PC-3 (cell line): ENCODE results near the gene MVB12B.

Experiments used
- EZH2phosphoT487 ChIP-seq: fragments of 300-600 bp; sonication (generic); IDR thresholded peaks from 2 replicates; pipeline ENCODE4 v1.6.1; 2018; ENCODE audit warnings: mild to moderate bottlenecking, antibody characterized with exemption, low read length, borderline replicate concordance
- TF ChIP-seq, protein P1 (sequence below): fragments of 300-600 bp; sonication (generic); conservative IDR thresholded peaks from 2 replicates; pipeline ENCODE4 v1.5.1; 2017; ENCODE audit warnings: antibody characterized with exemption, low read depth, mild to moderate bottlenecking, low read length

DNA sequence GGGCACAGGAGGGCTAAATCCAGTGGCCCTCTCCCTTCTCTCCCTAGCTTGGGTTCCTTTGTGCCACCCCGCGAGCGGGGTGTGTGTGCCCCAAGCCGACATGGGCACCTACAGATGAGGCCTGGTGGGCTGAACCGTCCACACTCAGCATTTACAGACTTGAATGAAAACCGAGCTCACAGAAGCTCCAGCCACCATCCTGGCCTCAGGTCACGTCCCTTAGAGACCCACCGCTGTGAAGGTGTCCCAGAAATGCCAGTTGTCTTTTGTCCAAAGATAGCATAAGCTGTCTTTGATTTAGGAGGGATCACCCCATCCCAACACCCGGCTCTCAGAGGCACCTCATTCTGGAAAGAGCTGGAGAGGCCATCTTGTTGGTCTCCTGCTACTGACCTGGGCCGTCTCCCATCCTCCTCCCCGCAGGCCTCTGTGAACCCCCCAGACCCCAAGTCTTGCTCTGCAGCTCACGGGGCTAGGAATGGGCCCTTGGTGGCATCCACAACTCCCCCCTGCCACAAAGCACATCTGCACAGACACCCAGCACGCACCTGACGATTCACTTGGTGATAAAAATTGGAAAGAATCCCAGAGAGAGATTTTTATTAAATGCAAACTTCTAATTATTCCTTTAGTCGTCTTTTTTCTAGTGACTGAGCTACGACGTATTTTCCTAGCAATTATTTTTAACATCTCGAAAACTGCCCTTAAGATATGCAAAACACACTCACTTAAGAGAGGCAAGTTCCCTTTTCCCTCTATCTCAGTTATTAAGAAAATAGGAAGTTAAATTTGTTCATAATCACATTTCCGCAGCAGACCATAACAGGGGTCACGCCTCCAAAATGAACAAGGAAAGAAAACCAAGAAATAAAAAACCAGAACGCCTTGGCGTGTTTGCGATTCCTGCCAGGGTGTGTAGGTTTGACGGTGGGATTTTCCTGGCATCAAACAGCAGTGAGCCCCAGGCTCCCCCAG is 206.6 kb downstream of the MVB12B start:
- TF ChIP-seq, protein P1, sequence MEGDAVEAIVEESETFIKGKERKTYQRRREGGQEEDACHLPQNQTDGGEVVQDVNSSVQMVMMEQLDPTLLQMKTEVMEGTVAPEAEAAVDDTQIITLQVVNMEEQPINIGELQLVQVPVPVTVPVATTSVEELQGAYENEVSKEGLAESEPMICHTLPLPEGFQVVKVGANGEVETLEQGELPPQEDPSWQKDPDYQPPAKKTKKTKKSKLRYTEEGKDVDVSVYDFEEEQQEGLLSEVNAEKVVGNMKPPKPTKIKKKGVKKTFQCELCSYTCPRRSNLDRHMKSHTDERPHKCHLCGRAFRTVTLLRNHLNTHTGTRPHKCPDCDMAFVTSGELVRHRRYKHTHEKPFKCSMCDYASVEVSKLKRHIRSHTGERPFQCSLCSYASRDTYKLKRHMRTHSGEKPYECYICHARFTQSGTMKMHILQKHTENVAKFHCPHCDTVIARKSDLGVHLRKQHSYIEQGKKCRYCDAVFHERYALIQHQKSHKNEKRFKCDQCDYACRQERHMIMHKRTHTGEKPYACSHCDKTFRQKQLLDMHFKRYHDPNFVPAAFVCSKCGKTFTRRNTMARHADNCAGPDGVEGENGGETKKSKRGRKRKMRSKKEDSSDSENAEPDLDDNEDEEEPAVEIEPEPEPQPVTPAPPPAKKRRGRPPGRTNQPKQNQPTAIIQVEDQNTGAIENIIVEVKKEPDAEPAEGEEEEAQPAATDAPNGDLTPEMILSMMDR, result no peak
- no peak for TF ChIP-seq EZH2phosphoT487
